ENCODE results near the gene EGFL6.

Gene EGFL6

GRCh38 chrX:13574600-13574999 lies 5.2 kb downstream of the EGFL6 start:
- Mint-ChIP-seq H3K27me3 (ENCODE audit: low read depth, poor library complexity) (peaks cover 41% of the 10 kb centered on the region), H3K4me3 (no peak overlapping the region), H3K4me1 (peaks cover 5% of the 10 kb centered on the region), H3K36me3 (ENCODE audit: low read depth) (no peaks in the 10 kb centered on the region), H3K27ac (no peak overlapping the region), H3K9me3 (peaks cover 25% of the 10 kb centered on the region)
- no peak for TF ChIP-seq CTCF (IDR thresholded peaks at IDR 0.05)
- DNase-seq: no peak

- Mint-ChIP-seq H3K4me3 (no peak overlapping the region), H3K36me3 (ENCODE audit: low read depth) (no peaks in the 10 kb centered on the region), H3K27me3 (ENCODE audit: low read depth, poor library complexity) (peaks cover 9% of the 10 kb centered on the region), H3K27ac (no peak overlapping the region), H3K4me1 (no peaks in the 10 kb centered on the region), H3K9me3 (peaks cover 34% of the 10 kb centered on the region)
- no peak for TF ChIP-seq CTCF (IDR thresholded peaks at IDR 0.05)
- DNase-seq: no peak
Measured at GRCh38 chrX:13579661-13580060, 10.3 kb downstream of the EGFL6 start.

DNA sequence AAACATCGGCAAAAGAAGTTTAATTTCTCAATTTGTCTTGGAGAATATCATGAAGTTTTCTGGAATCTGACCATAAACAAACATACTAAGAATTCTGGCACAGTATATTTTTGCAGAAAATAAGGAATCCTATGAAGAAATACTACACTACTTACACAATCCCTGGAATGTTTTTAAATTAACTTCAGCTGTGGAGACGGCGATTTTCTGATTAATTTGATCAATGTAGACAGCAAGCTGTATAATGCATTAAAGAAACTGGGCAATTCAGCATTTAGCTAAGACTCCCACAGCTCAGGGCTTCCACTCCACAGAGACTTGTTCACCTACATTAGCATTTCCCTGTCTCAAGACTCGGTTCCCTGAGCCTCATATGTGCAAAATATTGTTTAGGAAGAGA lies 12.2 kb downstream of the EGFL6 start:
- no peak overlapping the region for H3K4me3 Mint-ChIP-seq
- H3K36me3 Mint-ChIP-seq (ENCODE audit: low read depth): no peaks in the 10 kb centered on the region
- H3K27me3 Mint-ChIP-seq (ENCODE audit: low read depth, poor library complexity): peaks cover 9% of the 10 kb centered on the region
- DNase-seq: no peak
- no peak overlapping the region for H3K27ac Mint-ChIP-seq
- H3K4me1 Mint-ChIP-seq: no peaks in the 10 kb centered on the region
- TF ChIP-seq CTCF (IDR thresholded peaks at IDR 0.05): no peak
- H3K9me3 Mint-ChIP-seq: peaks cover 30% of the 10 kb centered on the region

GRCh38 chrX:13587786-13588477 lies 18.5 kb downstream of the EGFL6 start:
- no peaks in the 10 kb centered on the region for H3K36me3 Mint-ChIP-seq (ENCODE audit: low read depth)
- peaks cover 5% of the 10 kb centered on the region for H3K27me3 Mint-ChIP-seq (ENCODE audit: low read depth, poor library complexity)
- no peak overlapping the region for H3K27ac Mint-ChIP-seq
- H3K9me3 Mint-ChIP-seq: peaks cover 25% of the 10 kb centered on the region
- no peak overlapping the region for H3K4me3 Mint-ChIP-seq
- H3K4me1 Mint-ChIP-seq: peaks cover 4% of the 10 kb centered on the region
- TF ChIP-seq CTCF (IDR thresholded peaks at IDR 0.05): no peak
- DNase-seq: no peak

DNA sequence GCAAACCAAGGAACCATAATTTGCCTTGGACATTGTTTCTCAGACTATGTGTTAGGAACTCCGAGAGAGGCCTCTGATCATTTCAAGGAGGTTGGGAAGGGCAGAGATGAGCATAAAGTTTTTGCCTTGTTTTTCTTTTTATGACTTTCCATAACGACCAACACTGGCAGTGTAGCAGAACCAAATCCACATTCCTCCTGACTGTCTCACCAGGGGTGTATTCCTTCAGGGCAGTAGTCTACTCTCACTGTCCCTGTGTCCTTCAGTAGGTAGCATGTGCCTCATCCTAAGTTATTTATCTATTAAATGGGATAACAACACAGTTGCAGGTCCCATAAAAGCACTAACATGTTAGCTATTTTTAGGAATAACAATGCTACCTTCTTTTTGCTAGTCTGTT lies 20.8 kb downstream of the EGFL6 start:
- Mint-ChIP-seq H3K36me3 (ENCODE audit: low read depth) (no peaks in the 10 kb centered on the region), H3K4me3 (no peak overlapping the region), H3K27ac (no peak overlapping the region), H3K9me3 (peaks cover 13% of the 10 kb centered on the region), H3K27me3 (ENCODE audit: low read depth, poor library complexity) (peaks cover 5% of the 10 kb centered on the region), H3K4me1 (peaks cover 4% of the 10 kb centered on the region)
- DNase-seq: no peak
- no peak for TF ChIP-seq CTCF (IDR thresholded peaks at IDR 0.05)

- Mint-ChIP-seq H3K4me1 (peaks cover 4% of the 10 kb centered on the region), H3K36me3 (ENCODE audit: low read depth) (no peaks in the 10 kb centered on the region), H3K27ac (no peak overlapping the region), H3K27me3 (ENCODE audit: low read depth, poor library complexity) (peaks cover 5% of the 10 kb centered on the region), H3K4me3 (no peak overlapping the region), H3K9me3 (peaks cover 13% of the 10 kb centered on the region)
- no peak for TF ChIP-seq CTCF (IDR thresholded peaks at IDR 0.05)
- no peak for DNase-seq
Measured at GRCh38 chrX:13590914-13591313, 21.5 kb downstream of the EGFL6 start.
